Endodermal cell (in vitro differentiated cells): Measurements from ENCODE around the gene ANXA2R. TPM values are rescaled to one million over a fixed set of nuclear protein-coding genes. Genes with fewer than 3 reads are reported as not detected.

Experiments used
- DNase-seq: peaks from one replicate; pipeline ENCODE4 v3.0.0-alpha.2; 2017
- H3K27ac ChIP-seq: 2 replicates; pipeline ENCODE4 v1.5.1; 2013; ENCODE audit warnings: mild to moderate bottlenecking, low read depth, low read length, moderate library complexity
- H3K27me3 ChIP-seq: 2 replicates; pipeline ENCODE4 v1.6.1; 2013; ENCODE audit warnings: mild to moderate bottlenecking, low read length, moderate library complexity; ENCODE audit not compliant: insufficient read depth, control insufficient read depth, poor library complexity, severe bottlenecking
- H3K36me3 ChIP-seq: 2 replicates; pipeline ENCODE4 v1.7.0; 2013; ENCODE audit warnings: mild to moderate bottlenecking, low read length, moderate library complexity; ENCODE audit not compliant: control insufficient read depth, insufficient read depth
- H3K4me1 ChIP-seq: one replicate; pipeline ENCODE4 v1.7.0; 2013; ENCODE audit warnings: low read length; ENCODE audit not compliant: control insufficient read depth, insufficient read depth
- H3K4me3 ChIP-seq: 2 replicates; pipeline ENCODE4 v1.5.1; 2013; ENCODE audit warnings: mild to moderate bottlenecking, low read length, moderate library complexity
- H3K9ac ChIP-seq: 2 replicates; pipeline ENCODE4 v1.6.1; 2013; ENCODE audit warnings: mild to moderate bottlenecking, low read length, moderate library complexity; ENCODE audit not compliant: poor library complexity, severe bottlenecking; ENCODE audit errors: extremely low read depth
- H3K9me3 ChIP-seq: 2 replicates; pipeline ENCODE4 v1.6.1; 2013; ENCODE audit warnings: mild to moderate bottlenecking, low read length, moderate library complexity; ENCODE audit not compliant: control insufficient read depth
- H3K27ac Mint-ChIP-seq: 2 replicates; pipeline ENCODE4 v1.8.0; 2020; ENCODE audit warnings: mixed read lengths
- H3K27me3 Mint-ChIP-seq: 2 replicates; pipeline ENCODE4 v1.8.0; 2021; ENCODE audit warnings: mild to moderate bottlenecking, mixed read lengths; ENCODE audit not compliant: insufficient read depth
- H3K36me3 Mint-ChIP-seq: 2 replicates; pipeline ENCODE4 v1.8.0; 2020; ENCODE audit warnings: low read depth, mixed read lengths
- H3K4me1 Mint-ChIP-seq: 2 replicates; pipeline ENCODE4 v1.8.0; 2020; ENCODE audit warnings: mixed read lengths
- H3K4me3 Mint-ChIP-seq: 2 replicates; pipeline ENCODE4 v1.8.0; 2020; ENCODE audit warnings: mild to moderate bottlenecking, moderate library complexity, mixed read lengths
- H3K9me3 Mint-ChIP-seq: 2 replicates; pipeline ENCODE4 v1.8.0; 2020; ENCODE audit warnings: mild to moderate bottlenecking, mixed read lengths
- WGBS, 2 experiments: methylation state at CpG; one replicate each; pipeline versions ENCODE4 v1.1.5 to v1.1.7; 2013; ENCODE audit warnings: missing lambda C conversion rate in 2 of 2, mixed read lengths in 1 of 2; ENCODE audit not compliant: insufficient coverage in 1 of 2, insufficient read length in 1 of 2; 5-methylcytosine and 5-hydroxymethylcytosine counted together
- total RNA-seq, 2 donors: library from RNA; stranded (reverse); fragmentation: NEBNext Ultra II Directional in 1 of 2; extraction: Animal tissue kit (Norgen Biotek cat#: 25700) in 1 of 2; gene quantifications; 2 replicates in 1 of 2; 3 replicates in 1 of 2; pipeline ENCODE4 v1.2.1, GENCODE V29; 2021
- TF ChIP-seq, protein P1 (sequence below): fragments of 200-600 bp; sonication (generic); conservative IDR thresholded peaks from 2 replicates; pipeline ENCODE4 v1.5.0; 2021; ENCODE audit warnings: antibody characterized with exemption, mild to moderate bottlenecking

The ANXA2R gene
- total RNA-seq, 2 donors from 2014 or later: 0.73 to 0.97 TPM

- peaks cover 77% of the 10 kb centered on the region for H3K27me3 ChIP-seq
- H3K4me3 ChIP-seq: peak overlapping the region; percentile 84
- TF ChIP-seq, protein P1, sequence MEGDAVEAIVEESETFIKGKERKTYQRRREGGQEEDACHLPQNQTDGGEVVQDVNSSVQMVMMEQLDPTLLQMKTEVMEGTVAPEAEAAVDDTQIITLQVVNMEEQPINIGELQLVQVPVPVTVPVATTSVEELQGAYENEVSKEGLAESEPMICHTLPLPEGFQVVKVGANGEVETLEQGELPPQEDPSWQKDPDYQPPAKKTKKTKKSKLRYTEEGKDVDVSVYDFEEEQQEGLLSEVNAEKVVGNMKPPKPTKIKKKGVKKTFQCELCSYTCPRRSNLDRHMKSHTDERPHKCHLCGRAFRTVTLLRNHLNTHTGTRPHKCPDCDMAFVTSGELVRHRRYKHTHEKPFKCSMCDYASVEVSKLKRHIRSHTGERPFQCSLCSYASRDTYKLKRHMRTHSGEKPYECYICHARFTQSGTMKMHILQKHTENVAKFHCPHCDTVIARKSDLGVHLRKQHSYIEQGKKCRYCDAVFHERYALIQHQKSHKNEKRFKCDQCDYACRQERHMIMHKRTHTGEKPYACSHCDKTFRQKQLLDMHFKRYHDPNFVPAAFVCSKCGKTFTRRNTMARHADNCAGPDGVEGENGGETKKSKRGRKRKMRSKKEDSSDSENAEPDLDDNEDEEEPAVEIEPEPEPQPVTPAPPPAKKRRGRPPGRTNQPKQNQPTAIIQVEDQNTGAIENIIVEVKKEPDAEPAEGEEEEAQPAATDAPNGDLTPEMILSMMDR: no peak
- peak overlapping the region; percentile 32 for H3K27ac Mint-ChIP-seq
- H3K27me3 Mint-ChIP-seq: peaks cover 90% of the 10 kb centered on the region
- 0 to 2% methylated on average over 10 to 33 of the region's 33 CpGs for WGBS, 2 experiments
- H3K4me1 Mint-ChIP-seq: peaks cover 34% of the 10 kb centered on the region
- peak overlapping the region; percentile 60 for H3K4me3 Mint-ChIP-seq
- H3K36me3 Mint-ChIP-seq: peaks cover 2% of the 10 kb centered on the region
- no peaks in the 10 kb centered on the region for H3K9me3 ChIP-seq
- H3K27ac ChIP-seq: no peak overlapping the region
- peaks cover 4% of the 10 kb centered on the region for H3K4me1 ChIP-seq
- DNase-seq: no peak
- H3K9me3 Mint-ChIP-seq: no peaks in the 10 kb centered on the region
- H3K36me3 ChIP-seq: no peaks in the 10 kb centered on the region
- peak overlapping the region; percentile 21 for H3K9ac ChIP-seq
Observed at GRCh38 chr5:43041669-43042175, 1.6 kb upstream of the ANXA2R start.

GRCh38 chr5:43041110-43041668, 1.1 kb upstream of the ANXA2R start:
- H3K4me1 ChIP-seq: peaks cover 4% of the 10 kb centered on the region
- H3K9ac ChIP-seq: peak overlapping the region; percentile 21
- TF ChIP-seq, protein P1: no peak
- H3K27ac ChIP-seq: no peak overlapping the region
- no peaks in the 10 kb centered on the region for H3K9me3 ChIP-seq
- Mint-ChIP-seq H3K4me3 (peak overlapping the region; percentile 60), H3K36me3 (peaks cover 2% of the 10 kb centered on the region), H3K27ac (no peak overlapping the region), H3K9me3 (no peaks in the 10 kb centered on the region), H3K4me1 (peaks cover 34% of the 10 kb centered on the region), H3K27me3 (peaks cover 88% of the 10 kb centered on the region)
- H3K27me3 ChIP-seq: peaks cover 75% of the 10 kb centered on the region
- H3K36me3 ChIP-seq: no peaks in the 10 kb centered on the region
- WGBS, 2 experiments: 8 to 9% methylated on average over 16 to 18 of the region's 18 CpGs
- peak; percentile 48 for DNase-seq
- peak overlapping the region; percentile 84 for H3K4me3 ChIP-seq

DNA sequence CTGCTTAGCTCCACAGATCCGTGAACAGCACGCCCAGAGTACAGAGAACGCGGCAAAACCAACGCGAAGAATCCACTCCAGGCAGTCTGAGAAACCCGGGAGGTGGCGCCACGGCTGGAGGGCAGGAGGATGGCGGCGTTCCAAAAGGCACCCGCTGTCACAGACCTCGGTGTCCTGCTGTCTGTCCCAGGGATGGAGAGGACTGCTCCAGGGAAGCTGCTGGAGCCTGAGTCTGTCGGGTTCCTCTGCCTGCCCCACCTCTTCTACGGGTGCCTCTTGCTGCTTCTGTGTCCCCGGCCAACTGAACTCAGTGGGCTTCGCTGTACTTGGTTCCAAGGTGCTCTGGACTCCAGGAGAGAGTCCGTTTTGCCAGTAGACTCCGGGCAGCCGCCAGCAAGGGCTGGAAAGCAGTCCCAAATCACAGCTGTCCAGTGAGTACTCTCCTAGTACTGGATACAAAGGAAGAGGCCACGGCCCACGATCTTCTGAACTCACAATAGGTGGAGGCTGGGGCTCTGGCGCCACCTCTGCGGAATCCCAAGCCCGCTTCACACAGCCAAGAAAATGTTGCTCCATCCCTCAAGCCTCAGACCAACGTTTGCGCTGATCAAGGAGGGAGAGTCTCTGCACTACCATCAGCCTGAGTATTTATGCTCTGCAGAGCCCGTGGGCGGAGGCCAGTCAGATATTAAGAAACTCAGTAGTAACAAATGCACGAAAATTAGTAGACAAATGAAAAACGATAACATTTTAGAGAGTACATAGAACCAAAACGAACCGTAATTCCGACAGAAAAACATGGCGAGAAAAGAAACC, 440 bp downstream of the ANXA2R start:
- Histone ChIP-seq H3K4me1 (peaks cover 4% of the 10 kb centered on the region), H3K4me3 (peak overlapping the region; percentile 84), H3K9me3 (no peaks in the 10 kb centered on the region), H3K27me3 (peaks cover 60% of the 10 kb centered on the region), H3K36me3 (no peaks in the 10 kb centered on the region), H3K27ac (no peak overlapping the region), H3K9ac (peak overlapping the region; percentile 6)
- H3K4me1 Mint-ChIP-seq: peaks cover 25% of the 10 kb centered on the region
- H3K9me3 Mint-ChIP-seq: no peaks in the 10 kb centered on the region
- no peak overlapping the region for H3K27ac Mint-ChIP-seq
- H3K4me3 Mint-ChIP-seq: peak overlapping the region; percentile 60
- TF ChIP-seq, protein P1: no peak
- peak; percentile 86 for DNase-seq
- H3K36me3 Mint-ChIP-seq: peaks cover 2% of the 10 kb centered on the region
- H3K27me3 Mint-ChIP-seq: peaks cover 82% of the 10 kb centered on the region
- WGBS, 2 experiments: 4% methylated on average over 22 to 35 of the region's 35 CpGs
